GM18498 (cell line): ENCODE measurements around the gene ADD3.

Source experiments
- ATAC-seq: cut with Tn5 transposase; IDR thresholded peaks from one replicate; pipeline ENCODE4 v1.9.1; 2021; ENCODE audit warnings: mild to moderate bottlenecking, moderate library complexity; ENCODE audit not compliant: unreplicated experiment

The ADD3 gene

GRCh38 chr10:110174201-110174600, 166.4 kb downstream of the ADD3 start:
- no peak for ATAC-seq

DNA sequence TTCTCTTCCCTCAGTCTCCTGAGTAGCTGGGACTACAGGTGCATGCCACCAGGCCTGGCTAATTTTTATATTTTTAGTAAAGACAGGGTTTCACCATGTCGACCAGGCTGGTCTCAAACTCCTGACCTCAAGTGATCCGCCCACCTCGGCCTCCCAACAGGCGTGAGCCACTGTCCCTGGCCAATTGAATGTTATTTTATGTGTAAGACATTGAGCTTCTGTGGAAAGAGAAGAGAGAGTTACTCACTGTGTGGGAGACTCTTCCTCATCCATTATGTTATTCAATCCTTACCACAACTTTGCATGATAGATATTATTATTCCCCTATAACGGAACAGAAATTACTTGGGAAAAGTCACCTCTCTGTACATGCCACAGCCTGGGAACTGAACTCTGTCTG, 167.0 kb downstream of the ADD3 start:
- no peak for ATAC-seq

DNA sequence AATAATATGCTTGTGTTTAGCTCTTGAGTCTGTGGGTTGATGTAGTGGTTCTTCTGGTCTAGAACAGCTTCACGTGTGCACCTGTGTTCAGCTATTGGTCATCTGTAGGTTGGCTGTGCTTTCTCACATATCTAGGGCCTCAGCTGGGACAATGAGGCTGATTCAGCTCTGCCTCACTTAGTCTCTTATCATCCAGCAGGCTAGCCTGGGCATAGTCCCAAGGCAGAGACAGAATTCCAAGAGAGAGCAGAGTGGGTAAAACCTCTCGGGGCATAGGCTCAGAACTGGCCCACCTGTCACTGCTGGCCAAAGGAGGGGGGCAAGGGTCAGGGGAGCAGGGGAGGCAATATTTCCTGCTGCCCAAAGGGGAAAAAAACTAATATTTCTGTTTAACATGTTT, 167.6 kb downstream of the ADD3 start:
- ATAC-seq, result no peak

DNA sequence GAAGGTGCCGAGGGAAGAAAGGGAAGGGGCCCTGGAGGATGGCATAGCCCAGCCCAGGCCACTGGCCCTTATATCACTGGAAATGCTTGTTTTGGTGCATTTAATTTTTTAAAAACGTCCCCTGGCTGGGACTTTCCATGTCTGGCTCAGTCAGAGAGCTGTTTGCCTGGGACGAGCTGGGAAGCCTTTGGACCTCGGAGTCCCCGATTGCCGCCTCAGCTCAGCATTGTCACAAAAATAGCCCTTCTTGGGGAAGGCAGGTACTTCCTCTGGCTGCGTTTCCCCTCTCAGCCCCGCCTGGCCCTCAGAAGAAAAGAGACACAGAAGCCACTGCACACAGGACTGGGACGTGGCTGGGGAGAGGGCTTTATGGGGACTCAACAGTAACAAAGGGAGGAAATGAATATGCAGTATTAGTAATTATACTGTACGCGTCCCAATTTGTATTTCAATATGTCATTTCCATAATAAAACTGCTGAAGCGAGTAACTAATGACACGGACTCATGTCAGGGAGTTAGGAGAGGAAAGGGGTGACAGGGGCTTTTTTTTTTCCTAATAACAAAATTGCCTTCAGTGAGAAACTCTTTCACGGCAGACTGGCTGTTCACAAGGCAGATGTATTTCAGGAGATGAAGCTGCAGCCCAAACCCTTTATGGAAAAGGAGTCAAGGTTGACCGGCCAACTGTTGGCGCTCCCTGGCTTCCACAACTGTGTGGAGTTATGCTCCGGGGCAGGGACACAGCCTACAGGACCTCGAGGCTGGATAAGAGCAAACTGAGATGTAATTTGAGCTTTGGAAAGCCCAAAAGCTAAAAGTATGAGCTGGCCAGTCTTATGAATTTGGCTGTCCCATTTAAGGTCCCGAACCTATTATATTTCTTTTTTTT, 168.6 kb downstream of the ADD3 start:
- no peak for ATAC-seq

- ATAC-seq, result no peak
These were observed 171.4 kb downstream of the ADD3 start for GRCh38 chr10:110179220-110179619.

GRCh38 chr10:110181451-110181850, 173.7 kb downstream of the ADD3 start:
- ATAC-seq, result no peak

GRCh38 chr10:110181911-110182310, 174.1 kb downstream of the ADD3 start:
- no peak for ATAC-seq

DNA sequence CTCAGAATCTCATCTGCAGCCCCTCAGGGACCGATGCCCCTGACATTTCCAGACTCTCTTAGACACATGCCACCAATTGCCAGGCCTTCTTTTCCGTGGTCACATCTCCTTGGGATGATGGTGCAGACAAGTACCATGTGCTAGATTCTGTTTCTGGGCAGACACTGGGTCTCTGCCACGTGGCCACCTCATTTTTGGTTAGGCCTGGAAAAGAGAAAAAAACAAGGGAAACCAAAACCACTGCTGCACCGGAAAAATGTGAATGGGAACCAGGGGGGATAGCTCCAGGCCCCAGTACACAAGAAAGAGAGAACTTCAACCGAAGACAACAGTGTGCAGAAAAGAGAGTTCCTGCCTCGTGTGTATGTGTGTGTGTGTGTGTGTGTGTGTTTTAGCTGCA, 176.6 kb downstream of the ADD3 start:
- ATAC-seq, result no peak
